ENCODE data around the gene CASKIN1.

CASKIN1 gene

DNA sequence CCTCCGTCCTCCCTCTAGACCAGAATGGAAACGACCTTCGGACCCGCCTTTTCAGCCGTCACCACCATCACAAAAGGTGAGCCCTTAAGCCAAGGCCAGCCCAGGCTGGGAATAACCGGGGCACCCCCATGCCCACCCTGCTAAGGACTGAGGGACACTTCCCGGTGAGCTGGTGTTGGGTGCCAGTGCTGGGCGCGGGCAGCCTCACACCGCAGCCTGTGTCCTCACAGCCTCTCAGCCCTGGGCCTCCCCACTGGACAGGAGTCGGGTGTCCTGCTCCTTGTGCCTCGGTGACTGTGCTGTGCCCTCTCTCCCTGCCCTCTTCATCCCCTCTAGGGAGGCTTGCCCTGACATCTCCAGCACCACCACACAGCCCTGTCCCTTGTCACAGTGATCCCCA is 30.5 kb downstream of the CASKIN1 start:
- Histone ChIP-seq H3K9me2 (replicated peaks; ENCODE audit: low read depth, low read length) (no peaks in the 10 kb centered on the region), H2AFZ (ENCODE audit: low read length) (no peak overlapping the region), H3K9me3 (ENCODE audit: insufficient read depth, low read depth, low read length) (no peaks in the 10 kb centered on the region), H3K79me2 (ENCODE audit: insufficient read depth, low read length) (peaks cover 26% of the 10 kb centered on the region; the same call in 1 of the 2 replicates), H3K9ac (ENCODE audit: low read depth, low read length, poor library complexity, severe bottlenecking) (no peak overlapping the region), H3K4me1 (ENCODE audit: insufficient read depth, low read length, poor library complexity, severe bottlenecking) (no peaks in the 10 kb centered on the region), H4K20me1 (ENCODE audit: insufficient read depth, low read length, poor library complexity, severe bottlenecking) (no peaks in the 10 kb centered on the region), H3K4me2 (ENCODE audit: low read depth, low read length, poor library complexity, severe bottlenecking) (no peak overlapping the region), H3F3A (ENCODE audit: low read depth) (no peaks in the 10 kb centered on the region), H3K27me3 (ENCODE audit: insufficient read depth, low read length, poor library complexity, severe bottlenecking) (no peaks in the 10 kb centered on the region), H3K36me3 (ENCODE audit: insufficient read depth, low read length) (no peaks in the 10 kb centered on the region), H3K4me3 (ENCODE audit: low read length, poor library complexity, severe bottlenecking) (no peak overlapping the region)
- TF ChIP-seq EZH2phosphoT487 (IDR thresholded peaks at IDR 0.05; ENCODE audit: borderline replicate concordance) = no peak
- no peak for TF ChIP-seq CTCF (conservative IDR thresholded peaks at IDR 0.05; ENCODE audit: low read length)

DNA sequence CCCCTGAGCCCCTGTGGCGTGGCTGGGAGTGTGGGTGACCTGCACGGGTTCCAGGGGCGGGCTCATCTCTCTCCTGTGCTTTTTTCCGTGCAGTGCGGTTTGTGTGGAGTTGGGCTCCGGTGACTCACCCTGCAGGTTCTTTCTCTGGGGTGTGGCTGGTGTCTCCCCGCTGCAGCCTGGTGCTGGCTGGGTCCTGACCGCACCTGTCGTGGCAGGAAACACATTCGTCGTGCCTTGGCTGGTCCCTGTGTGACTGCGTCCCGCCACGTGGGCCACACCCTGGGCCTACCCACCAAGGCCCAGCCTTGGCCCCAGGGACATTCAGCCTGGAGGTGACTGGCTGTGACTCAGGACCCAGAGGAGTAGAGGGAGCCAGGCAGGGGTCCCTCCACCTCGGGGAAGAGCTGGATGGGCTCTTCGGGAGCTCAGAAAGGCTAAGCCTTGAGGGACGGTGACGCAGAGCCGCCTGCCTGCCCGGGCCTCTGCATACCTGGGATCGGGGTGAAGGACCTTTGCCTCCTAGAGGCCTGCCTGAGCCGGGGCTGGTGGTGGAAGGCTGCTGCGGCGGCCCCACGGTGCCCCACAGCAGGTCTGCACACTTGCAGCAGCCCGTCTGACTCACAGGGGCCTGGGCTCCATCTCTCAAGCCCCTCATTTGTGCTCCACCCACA is 33.1 kb downstream of the CASKIN1 start:
- Histone ChIP-seq H3K4me2 (ENCODE audit: low read depth, low read length, poor library complexity, severe bottlenecking) (no peak overlapping the region), H3K79me2 (ENCODE audit: insufficient read depth, low read length) (peaks cover 45% of the 10 kb centered on the region; the same call in 1 of the 2 replicates), H3K9me2 (replicated peaks; ENCODE audit: low read depth, low read length) (no peaks in the 10 kb centered on the region), H3F3A (ENCODE audit: low read depth) (no peaks in the 10 kb centered on the region), H3K4me3 (ENCODE audit: low read length, poor library complexity, severe bottlenecking) (no peak overlapping the region), H4K20me1 (ENCODE audit: insufficient read depth, low read length, poor library complexity, severe bottlenecking) (peaks cover 6% of the 10 kb centered on the region), H3K9ac (ENCODE audit: low read depth, low read length, poor library complexity, severe bottlenecking) (no peak overlapping the region), H3K27me3 (ENCODE audit: insufficient read depth, low read length, poor library complexity, severe bottlenecking) (no peaks in the 10 kb centered on the region), H3K4me1 (ENCODE audit: insufficient read depth, low read length, poor library complexity, severe bottlenecking) (no peaks in the 10 kb centered on the region), H2AFZ (ENCODE audit: low read length) (no peak overlapping the region), H3K36me3 (ENCODE audit: insufficient read depth, low read length) (no peaks in the 10 kb centered on the region), H3K9me3 (ENCODE audit: insufficient read depth, low read depth, low read length) (no peaks in the 10 kb centered on the region)
- no peak for TF ChIP-seq EZH2phosphoT487 (IDR thresholded peaks at IDR 0.05; ENCODE audit: borderline replicate concordance)

DNA sequence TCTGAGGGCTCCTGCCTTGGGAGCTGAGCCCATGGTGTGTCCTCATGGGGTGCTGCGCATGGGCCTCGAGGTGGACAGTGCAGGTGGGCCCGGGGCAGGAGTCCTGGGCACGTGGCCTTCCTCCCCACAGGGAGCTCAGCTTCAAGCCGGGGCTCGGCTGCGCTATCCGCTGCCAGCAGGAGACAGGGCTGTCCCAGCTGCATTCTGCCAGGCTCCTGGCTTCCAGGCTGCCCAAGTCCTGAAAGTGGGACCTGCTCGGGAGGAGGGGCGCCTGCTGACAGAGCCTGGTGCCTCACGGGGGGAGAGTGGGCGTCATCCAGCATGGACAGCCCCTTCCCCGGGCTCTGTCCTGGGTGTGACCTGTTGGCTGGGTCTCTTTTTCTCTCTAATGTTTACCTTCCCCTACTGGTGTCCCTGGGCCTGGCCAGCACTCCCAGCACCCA is 33.7 kb downstream of the CASKIN1 start:
- H3K27me3 ChIP-seq (ENCODE audit: insufficient read depth, low read length, poor library complexity, severe bottlenecking) = no peaks in the 10 kb centered on the region
- H3K9me3 ChIP-seq (ENCODE audit: insufficient read depth, low read depth, low read length) = no peaks in the 10 kb centered on the region
- H3K4me2 ChIP-seq (ENCODE audit: low read depth, low read length, poor library complexity, severe bottlenecking) = no peak overlapping the region
- no peak overlapping the region for H3K4me3 ChIP-seq (ENCODE audit: low read length, poor library complexity, severe bottlenecking)
- H3K9ac ChIP-seq (ENCODE audit: low read depth, low read length, poor library complexity, severe bottlenecking) = no peak overlapping the region
- H3K36me3 ChIP-seq (ENCODE audit: insufficient read depth, low read length) = no peaks in the 10 kb centered on the region
- H2AFZ ChIP-seq (ENCODE audit: low read length) = no peak overlapping the region
- no peaks in the 10 kb centered on the region for H3K4me1 ChIP-seq (ENCODE audit: insufficient read depth, low read length, poor library complexity, severe bottlenecking)
- H3K9me2 ChIP-seq (replicated peaks; ENCODE audit: low read depth, low read length) = no peaks in the 10 kb centered on the region
- peaks cover 52% of the 10 kb centered on the region for H3K79me2 ChIP-seq (ENCODE audit: insufficient read depth, low read length)
- H4K20me1 ChIP-seq (ENCODE audit: insufficient read depth, low read length, poor library complexity, severe bottlenecking) = peaks cover 6% of the 10 kb centered on the region
- no peaks in the 10 kb centered on the region for H3F3A ChIP-seq (ENCODE audit: low read depth)
- no peak for TF ChIP-seq EZH2phosphoT487 (IDR thresholded peaks at IDR 0.05; ENCODE audit: borderline replicate concordance)
- TF ChIP-seq CTCF (conservative IDR thresholded peaks at IDR 0.05; ENCODE audit: low read length) = no peak

DNA sequence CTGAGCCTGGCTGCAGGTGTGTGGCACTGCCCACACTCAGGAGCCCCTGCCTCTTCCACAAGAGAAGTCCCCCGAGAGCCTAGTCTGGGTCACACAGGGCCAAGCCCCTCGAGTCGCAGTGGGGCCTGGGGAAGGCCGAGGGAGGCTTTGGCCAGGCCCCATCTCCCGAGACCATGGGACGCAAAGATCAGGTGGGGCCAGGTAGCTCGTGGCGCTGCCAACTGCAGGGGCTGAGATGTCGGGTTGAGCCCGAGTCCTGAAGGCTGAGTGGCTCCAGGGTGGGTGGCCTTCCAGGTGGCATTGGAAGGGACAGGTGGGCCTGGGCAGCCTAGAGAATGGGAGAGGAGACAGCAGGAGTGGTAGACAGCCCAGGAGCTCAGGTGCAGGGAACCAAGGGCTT is 34.5 kb downstream of the CASKIN1 start:
- Histone ChIP-seq H2AFZ (ENCODE audit: low read length) (no peak overlapping the region), H3K36me3 (ENCODE audit: insufficient read depth, low read length) (no peaks in the 10 kb centered on the region), H3K27me3 (ENCODE audit: insufficient read depth, low read length, poor library complexity, severe bottlenecking) (no peaks in the 10 kb centered on the region), H4K20me1 (ENCODE audit: insufficient read depth, low read length, poor library complexity, severe bottlenecking) (peaks cover 6% of the 10 kb centered on the region), H3K4me1 (ENCODE audit: insufficient read depth, low read length, poor library complexity, severe bottlenecking) (peaks cover 5% of the 10 kb centered on the region), H3K9me3 (ENCODE audit: insufficient read depth, low read depth, low read length) (no peaks in the 10 kb centered on the region), H3K4me3 (ENCODE audit: low read length, poor library complexity, severe bottlenecking) (no peak overlapping the region), H3K79me2 (ENCODE audit: insufficient read depth, low read length) (peaks cover 59% of the 10 kb centered on the region), H3K9ac (ENCODE audit: low read depth, low read length, poor library complexity, severe bottlenecking) (no peak overlapping the region), H3K9me2 (replicated peaks; ENCODE audit: low read depth, low read length) (no peaks in the 10 kb centered on the region), H3K4me2 (ENCODE audit: low read depth, low read length, poor library complexity, severe bottlenecking) (no peak overlapping the region), H3F3A (ENCODE audit: low read depth) (no peaks in the 10 kb centered on the region)
- no peak for TF ChIP-seq EZH2phosphoT487 (IDR thresholded peaks at IDR 0.05; ENCODE audit: borderline replicate concordance)
